Testis (tissue), 2 donors: ENCODE data around the gene MDP1.

ENCODE experiments used
- CTCF ChIP-seq, 3 experiments: fragments of 450-650 bp in 2 of 3; fragments of 200-600 bp in 1 of 3; sonication (generic) in 1 of 3; IDR thresholded peaks; one replicate each; pipeline ENCODE4 v1.5.1; 2016 to 2019; ENCODE audit warnings: antibody characterized with exemption in 3 of 3, mild to moderate bottlenecking in 2 of 3, moderate library complexity in 1 of 3
- POLR2A ChIP-seq: fragments of 450-650 bp; IDR thresholded peaks from one replicate; pipeline ENCODE4 v1.6.1; 2017; ENCODE audit warnings: antibody characterized with exemption, mild to moderate bottlenecking, moderate library complexity

- TF ChIP-seq CTCF (IDR thresholded peaks at IDR 0.05) (no peak), POLR2A (no peak)
Observed at GRCh38 chr14:24198814-24199524, 16.9 kb downstream of the MDP1 start.
